HAP-1 (cell line): ENCODE measurements around the gene DNASE1L1.

Experiments used
- DNase-seq, 2 experiments: peaks; one replicate each; pipeline ENCODE4 v3.0.0-alpha.2; 2016 to 2020; ENCODE audit warnings: low spot score in 2 of 2
- H3K27me3 ChIP-seq: fragments of 250-450 bp; sonication (Bioruptor Pico); 2 replicates; pipeline ENCODE4 v1.5.1; 2020; ENCODE audit warnings: low read depth, mild to moderate bottlenecking, moderate library complexity
- H3K36me3 ChIP-seq: fragments of 250-450 bp; sonication (Bioruptor Pico); replicated peaks from 2 replicates; pipeline ENCODE4 v1.5.1; 2020; ENCODE audit warnings: mild to moderate bottlenecking
- H3K4me1 ChIP-seq: fragments of 250-450 bp; sonication (Bioruptor Pico); 2 replicates; pipeline ENCODE4 v1.5.1; 2020; ENCODE audit warnings: mild to moderate bottlenecking
- H3K4me3 ChIP-seq: fragments of 250-450 bp; sonication (Bioruptor Pico); 2 replicates; pipeline ENCODE4 v1.5.1; 2020; ENCODE audit warnings: mild to moderate bottlenecking, moderate library complexity
- H3K9me3 ChIP-seq: fragments of 250-450 bp; sonication (Bioruptor Pico); 2 replicates; pipeline ENCODE4 v1.5.1; 2020; ENCODE audit warnings: mild to moderate bottlenecking, moderate library complexity
- in situ Hi-C: fragments of 300-500 bp; cut with MboI; formaldehyde crosslinking; loops from 3 replicates; pipeline ENCODE4 v1.14.3; 2020; ENCODE audit warnings: low sequenced_read_pairs, inconsistent platforms, mixed read lengths

The DNASE1L1 gene

GRCh38 chrX:154357205-154357604 lies 51.8 kb downstream of the DNASE1L1 start:
- no peaks in the 10 kb centered on the region for H3K9me3 ChIP-seq
- in situ Hi-C loops = loop anchor here (25.0 kb wide), 1 partner anchor 180 kb away; the partner anchor contains the start of genes G6PD and IKBKG
- H3K4me1 ChIP-seq = no peaks in the 10 kb centered on the region
- DNase-seq = no peak
- no peaks in the 10 kb centered on the region for H3K27me3 ChIP-seq
- H3K4me3 ChIP-seq = no peak overlapping the region
- peaks cover 98% of the 10 kb centered on the region for H3K36me3 ChIP-seq

- Histone ChIP-seq H3K4me3 (no peak overlapping the region), H3K4me1 (no peaks in the 10 kb centered on the region), H3K9me3 (no peaks in the 10 kb centered on the region), H3K36me3 (peaks cover 98% of the 10 kb centered on the region), H3K27me3 (no peaks in the 10 kb centered on the region)
- in situ Hi-C loops = loop anchor here (25.0 kb wide), 1 partner anchor 181 kb away; the partner anchor contains the start of genes G6PD and IKBKG
- no peak for DNase-seq
These were observed 52.5 kb downstream of the DNASE1L1 start for GRCh38 chrX:154356596-154356995.

GRCh38 chrX:154355776-154356140 lies 53.3 kb downstream of the DNASE1L1 start:
- Histone ChIP-seq H3K27me3 (no peaks in the 10 kb centered on the region), H3K36me3 (peaks cover 100% of the 10 kb centered on the region), H3K9me3 (no peaks in the 10 kb centered on the region), H3K4me3 (no peak overlapping the region), H3K4me1 (no peaks in the 10 kb centered on the region)
- DNase-seq = no peak
- in situ Hi-C loops = loop anchor here (25.0 kb wide), 1 partner anchor 182 kb away; the partner anchor contains the start of genes G6PD and IKBKG

- in situ Hi-C loops = loop anchor here (25.0 kb wide), 1 partner anchor 182 kb away; the partner anchor contains the start of genes G6PD and IKBKG
- Histone ChIP-seq H3K36me3 (peaks cover 100% of the 10 kb centered on the region), H3K4me1 (no peaks in the 10 kb centered on the region), H3K9me3 (no peaks in the 10 kb centered on the region), H3K27me3 (no peaks in the 10 kb centered on the region), H3K4me3 (no peak overlapping the region)
- no peak for DNase-seq
These were observed 53.8 kb downstream of the DNASE1L1 start for GRCh38 chrX:154355094-154355775.

- in situ Hi-C loops = loop anchor here (25.0 kb wide), 1 partner anchor 183 kb away; the partner anchor contains the start of genes G6PD and IKBKG
- Histone ChIP-seq H3K9me3 (no peaks in the 10 kb centered on the region), H3K27me3 (no peaks in the 10 kb centered on the region), H3K4me3 (no peak overlapping the region), H3K4me1 (no peaks in the 10 kb centered on the region), H3K36me3 (peaks cover 100% of the 10 kb centered on the region)
- DNase-seq = no peak
These were observed 54.5 kb downstream of the DNASE1L1 start for GRCh38 chrX:154354516-154354915.

GRCh38 chrX:154354013-154354412 lies 55.0 kb downstream of the DNASE1L1 start:
- DNase-seq = no peak
- Histone ChIP-seq H3K36me3 (peaks cover 100% of the 10 kb centered on the region), H3K9me3 (no peaks in the 10 kb centered on the region), H3K4me3 (no peak overlapping the region), H3K4me1 (no peaks in the 10 kb centered on the region), H3K27me3 (no peaks in the 10 kb centered on the region)
- in situ Hi-C loops = loop anchor here (25.0 kb wide), 1 partner anchor 183 kb away; the partner anchor contains the start of genes G6PD and IKBKG

GRCh38 chrX:154353172-154353843 lies 55.7 kb downstream of the DNASE1L1 start:
- H3K9me3 ChIP-seq = no peaks in the 10 kb centered on the region
- H3K36me3 ChIP-seq = peaks cover 100% of the 10 kb centered on the region
- in situ Hi-C loops = loop anchor here (25.0 kb wide), 1 partner anchor 184 kb away; the partner anchor contains the start of genes G6PD and IKBKG

GRCh38 chrX:154352466-154352865 lies 56.6 kb downstream of the DNASE1L1 start:
- no peak for DNase-seq
- no peaks in the 10 kb centered on the region for H3K27me3 ChIP-seq
- no peaks in the 10 kb centered on the region for H3K4me1 ChIP-seq
- in situ Hi-C loops = loop anchor here (25.0 kb wide), 1 partner anchor 185 kb away; the partner anchor contains the start of genes G6PD and IKBKG
- H3K9me3 ChIP-seq = no peaks in the 10 kb centered on the region
- no peak overlapping the region for H3K4me3 ChIP-seq
- peaks cover 95% of the 10 kb centered on the region for H3K36me3 ChIP-seq

More at GRCh38 chrX:154353172-154353843, 55.7 kb downstream of the DNASE1L1 start:
- Histone ChIP-seq H3K27me3 (no peaks in the 10 kb centered on the region), H3K4me1 (no peaks in the 10 kb centered on the region), H3K4me3 (no peak overlapping the region)
- DNase-seq = no peak

- in situ Hi-C loops = loop anchor here (25.0 kb wide), 1 partner anchor 185 kb away; the partner anchor contains the start of genes G6PD and IKBKG
- H3K9me3 ChIP-seq = no peaks in the 10 kb centered on the region
- H3K27me3 ChIP-seq = no peaks in the 10 kb centered on the region
- H3K36me3 ChIP-seq = peaks cover 90% of the 10 kb centered on the region
- H3K4me3 ChIP-seq = no peak overlapping the region
- no peaks in the 10 kb centered on the region for H3K4me1 ChIP-seq
- no peak for DNase-seq
These were observed 57.0 kb downstream of the DNASE1L1 start for GRCh38 chrX:154352012-154352401.
